Activated CD8-positive, alpha-beta memory T cell treated with anti-CD3 and anti-CD28 coated beads, Interleukin-2, amount 50 U/mL, for 48 hours (primary cell): Measurements from ENCODE around the gene DAPL1.
"Not testable (repeated sequence)": the region's sequence is repeated elsewhere in the genome, so short reads cannot be mapped to it uniquely, and the experiment has no call there.

Experiments used
- DNase-seq: peaks from one replicate; pipeline ENCODE4 v3.0.0-alpha.2; 2020

Gene DAPL1

GRCh38 chr2:158825021-158825420 is 29.9 kb downstream of the DAPL1 start:
- DNase-seq: no peak

- no peak for DNase-seq
Measured at GRCh38 chr2:158826965-158827364, 31.8 kb downstream of the DAPL1 start.

GRCh38 chr2:158828378-158829164 is 33.5 kb downstream of the DAPL1 start:
- no peak for DNase-seq

- DNase-seq: no peak
Measured at GRCh38 chr2:158829167-158829566, 34.0 kb downstream of the DAPL1 start.

- no peak for DNase-seq
Measured at GRCh38 chr2:158830201-158830600, 35.1 kb downstream of the DAPL1 start.

GRCh38 chr2:158835431-158835830 is 40.3 kb downstream of the DAPL1 start:
- no peak for DNase-seq

GRCh38 chr2:158837645-158838044 is 42.5 kb downstream of the DAPL1 start:
- DNase-seq: no peak

GRCh38 chr2:158841850-158842249 is 46.7 kb downstream of the DAPL1 start:
- no peak for DNase-seq

GRCh38 chr2:158845444-158845843 is 50.3 kb downstream of the DAPL1 start:
- no peak for DNase-seq

- no peak for DNase-seq
Measured at GRCh38 chr2:158845859-158846258, 50.7 kb downstream of the DAPL1 start.

- not testable (repeated sequence) for DNase-seq
Measured at GRCh38 chr2:158847526-158847925, 52.4 kb downstream of the DAPL1 start.

GRCh38 chr2:158848031-158848970 is 53.2 kb downstream of the DAPL1 start:
- DNase-seq: not testable (repeated sequence)

GRCh38 chr2:158860179-158860578 is 65.1 kb downstream of the DAPL1 start:
- DNase-seq: not testable (repeated sequence)

- not testable (repeated sequence) for DNase-seq
Measured at GRCh38 chr2:158861626-158862025, 66.5 kb downstream of the DAPL1 start.

- DNase-seq: not testable (repeated sequence)
Measured at GRCh38 chr2:158865469-158865868, 70.4 kb downstream of the DAPL1 start.
